Activated CD4-positive, alpha-beta T cell treated with anti-CD3 and anti-CD28 coated beads, Interleukin-2, amount 10 ng/mL, durations not matched to agents 24 days and 14 days (primary cell): ENCODE results near the gene AKAP13. TPM values are rescaled to one million over a fixed set of nuclear protein-coding genes. Genes with fewer than 3 reads are reported as not detected.
A peak's percentile ranks its signal among the peaks of the same experiment; 100 is the strongest.

Experiments used
- DNase-seq: peaks from one replicate; pipeline ENCODE4 v3.0.0; 2022
- H3K27ac Mint-ChIP-seq: one replicate; pipeline ENCODE4 v1.8.0; 2022; ENCODE audit warnings: mild to moderate bottlenecking, mixed read lengths
- H3K27me3 Mint-ChIP-seq: one replicate; pipeline ENCODE4 v1.8.0; 2022; ENCODE audit warnings: mixed read lengths
- H3K36me3 Mint-ChIP-seq: one replicate; pipeline ENCODE4 v1.8.0; 2022; ENCODE audit warnings: low read depth, mild to moderate bottlenecking, mixed read lengths
- H3K4me1 Mint-ChIP-seq: one replicate; pipeline ENCODE4 v1.8.0; 2021; ENCODE audit warnings: mixed read lengths
- H3K4me3 Mint-ChIP-seq: one replicate; pipeline ENCODE4 v1.8.0; 2022; ENCODE audit warnings: mild to moderate bottlenecking, moderate library complexity, mixed read lengths
- H3K9me3 Mint-ChIP-seq: one replicate; pipeline ENCODE4 v1.8.0; 2021; ENCODE audit warnings: mixed read lengths
- intact Hi-C: fragments of 100-400 bp; cut with micrococcal nuclease; formaldehyde crosslinking; loops from one replicate; pipeline ENCODE4 v1.15.1; 2023
- total RNA-seq: library from RNA; stranded (reverse); gene quantifications from 2 replicates; pipeline ENCODE4 v1.2.3, GENCODE V29; 2022

Gene AKAP13
- total RNA-seq, 1 donor from 2014 or later = 71.3 TPM

- no peak overlapping the region for H3K27ac Mint-ChIP-seq
- no peaks in the 10 kb centered on the region for H3K9me3 Mint-ChIP-seq
- H3K4me3 Mint-ChIP-seq = no peak overlapping the region
- no peaks in the 10 kb centered on the region for H3K36me3 Mint-ChIP-seq
- intact Hi-C loops = no loop called here
- H3K4me1 Mint-ChIP-seq = peaks cover 3% of the 10 kb centered on the region
- no peaks in the 10 kb centered on the region for H3K27me3 Mint-ChIP-seq
- no peak for DNase-seq
Observed at GRCh38 chr15:85773970-85774369, 393.6 kb downstream of the AKAP13 start.

GRCh38 chr15:85777250-85778106 lies 397.1 kb downstream of the AKAP13 start:
- no peak for DNase-seq
- Mint-ChIP-seq H3K36me3 (no peaks in the 10 kb centered on the region), H3K27ac (no peak overlapping the region), H3K4me3 (no peak overlapping the region), H3K9me3 (no peaks in the 10 kb centered on the region), H3K4me1 (peaks cover 24% of the 10 kb centered on the region), H3K27me3 (no peaks in the 10 kb centered on the region)
- intact Hi-C loops = no loop called here

DNA sequence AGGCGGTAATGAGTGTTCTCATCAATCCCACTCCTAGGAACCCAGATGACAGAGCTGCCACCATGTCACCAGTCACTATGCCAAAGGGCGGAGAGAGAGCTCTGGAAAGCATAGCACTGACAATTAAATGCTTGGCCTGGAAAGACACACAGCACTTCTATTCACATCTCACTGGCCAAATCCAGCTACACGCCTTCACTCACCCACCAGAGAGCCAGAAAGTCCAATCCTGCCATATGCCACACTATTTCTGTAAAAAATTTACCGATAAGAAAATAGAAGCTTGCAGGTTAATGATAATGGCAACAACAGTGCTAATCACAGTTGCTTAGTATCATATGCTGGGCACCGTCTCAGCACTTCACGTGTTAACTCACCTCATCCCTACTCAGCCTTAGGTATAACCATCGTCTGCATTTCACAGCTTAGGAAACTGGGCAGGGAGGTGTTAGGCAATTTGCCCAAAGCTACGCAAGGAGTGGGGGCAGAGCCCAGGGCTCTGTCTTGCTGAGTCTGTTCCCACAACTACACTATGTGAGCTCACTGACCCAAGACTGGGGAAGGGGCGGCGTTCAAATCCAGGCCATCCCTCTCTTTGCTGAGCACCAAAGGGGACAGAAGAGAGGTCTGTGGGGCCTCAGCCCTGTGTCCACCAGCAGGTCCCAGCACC lies 397.8 kb downstream of the AKAP13 start:
- Mint-ChIP-seq H3K9me3 (no peaks in the 10 kb centered on the region), H3K36me3 (peaks cover 2% of the 10 kb centered on the region)

GRCh38 chr15:85779249-85779648 lies 398.8 kb downstream of the AKAP13 start:
- H3K36me3 Mint-ChIP-seq = peaks cover 2% of the 10 kb centered on the region
- no peaks in the 10 kb centered on the region for H3K9me3 Mint-ChIP-seq
- DNase-seq = no peak
- H3K27ac Mint-ChIP-seq = no peak overlapping the region
- H3K4me3 Mint-ChIP-seq = no peak overlapping the region
- H3K27me3 Mint-ChIP-seq = no peaks in the 10 kb centered on the region
- intact Hi-C loops = no loop called here
- H3K4me1 Mint-ChIP-seq = peaks cover 29% of the 10 kb centered on the region

More for the DNA sequence above, 397.8 kb downstream of the AKAP13 start:
- peaks cover 27% of the 10 kb centered on the region for H3K4me1 Mint-ChIP-seq
- H3K27me3 Mint-ChIP-seq = no peaks in the 10 kb centered on the region
- H3K27ac Mint-ChIP-seq = no peak overlapping the region
- DNase-seq = no peak
- H3K4me3 Mint-ChIP-seq = no peak overlapping the region
- intact Hi-C loops = no loop called here

- intact Hi-C loops = no loop called here
- Mint-ChIP-seq H3K4me3 (no peak overlapping the region), H3K9me3 (no peaks in the 10 kb centered on the region), H3K27ac (no peak overlapping the region), H3K4me1 (peaks cover 38% of the 10 kb centered on the region), H3K27me3 (no peaks in the 10 kb centered on the region), H3K36me3 (peaks cover 2% of the 10 kb centered on the region)
- DNase-seq = no peak
Observed at GRCh38 chr15:85780225-85780985, 400.0 kb downstream of the AKAP13 start.

DNA sequence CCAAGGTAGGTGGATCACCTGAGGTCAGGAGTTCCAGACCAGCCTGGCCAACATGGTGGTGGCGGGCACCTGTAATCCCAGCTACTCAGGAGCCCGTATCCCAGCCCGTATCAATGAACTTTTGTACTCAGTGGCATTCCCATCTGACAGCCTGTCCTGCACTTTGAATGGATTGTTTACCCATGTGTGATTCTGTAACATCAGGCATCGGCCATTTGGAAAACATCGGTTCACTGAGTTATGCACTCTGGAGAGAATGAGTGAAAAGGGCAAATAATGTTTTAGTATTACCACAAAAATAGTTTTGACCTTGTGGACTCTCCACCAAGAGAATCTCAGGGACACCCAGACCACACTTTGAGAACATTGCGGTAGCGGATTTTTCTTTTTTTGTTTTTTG lies 400.7 kb downstream of the AKAP13 start:
- Mint-ChIP-seq H3K36me3 (peaks cover 2% of the 10 kb centered on the region), H3K9me3 (no peaks in the 10 kb centered on the region), H3K4me1 (peaks cover 43% of the 10 kb centered on the region), H3K27ac (peak overlapping the region; percentile 8), H3K4me3 (no peak overlapping the region), H3K27me3 (no peaks in the 10 kb centered on the region)
- DNase-seq = no peak
- intact Hi-C loops = no loop called here

- H3K4me3 Mint-ChIP-seq = peak overlapping the region; percentile 11
- peak overlapping the region; percentile 58 for H3K27ac Mint-ChIP-seq
- DNase-seq = no peak
- H3K27me3 Mint-ChIP-seq = no peaks in the 10 kb centered on the region
- H3K9me3 Mint-ChIP-seq = no peaks in the 10 kb centered on the region
- peaks cover 2% of the 10 kb centered on the region for H3K36me3 Mint-ChIP-seq
- intact Hi-C loops = no loop called here
- peaks cover 51% of the 10 kb centered on the region for H3K4me1 Mint-ChIP-seq
Observed at GRCh38 chr15:85782064-85782463, 401.7 kb downstream of the AKAP13 start.

GRCh38 chr15:85785887-85786780 lies 405.7 kb downstream of the AKAP13 start:
- DNase-seq = peak; percentile 65
- Mint-ChIP-seq H3K4me3 (peak overlapping the region; percentile 76), H3K36me3 (peaks cover 9% of the 10 kb centered on the region), H3K9me3 (no peaks in the 10 kb centered on the region), H3K27me3 (no peaks in the 10 kb centered on the region), H3K27ac (peak overlapping the region; percentile 80), H3K4me1 (peaks cover 50% of the 10 kb centered on the region)
- intact Hi-C loops = loop anchor here (1.0 kb wide), 1 partner anchor 8 kb away; the partner anchor contains the start of gene KLHL25

GRCh38 chr15:85786781-85787114 lies 406.3 kb downstream of the AKAP13 start:
- Mint-ChIP-seq H3K27ac (no peak overlapping the region), H3K4me1 (peaks cover 50% of the 10 kb centered on the region)
- intact Hi-C loops = no loop called here

DNA sequence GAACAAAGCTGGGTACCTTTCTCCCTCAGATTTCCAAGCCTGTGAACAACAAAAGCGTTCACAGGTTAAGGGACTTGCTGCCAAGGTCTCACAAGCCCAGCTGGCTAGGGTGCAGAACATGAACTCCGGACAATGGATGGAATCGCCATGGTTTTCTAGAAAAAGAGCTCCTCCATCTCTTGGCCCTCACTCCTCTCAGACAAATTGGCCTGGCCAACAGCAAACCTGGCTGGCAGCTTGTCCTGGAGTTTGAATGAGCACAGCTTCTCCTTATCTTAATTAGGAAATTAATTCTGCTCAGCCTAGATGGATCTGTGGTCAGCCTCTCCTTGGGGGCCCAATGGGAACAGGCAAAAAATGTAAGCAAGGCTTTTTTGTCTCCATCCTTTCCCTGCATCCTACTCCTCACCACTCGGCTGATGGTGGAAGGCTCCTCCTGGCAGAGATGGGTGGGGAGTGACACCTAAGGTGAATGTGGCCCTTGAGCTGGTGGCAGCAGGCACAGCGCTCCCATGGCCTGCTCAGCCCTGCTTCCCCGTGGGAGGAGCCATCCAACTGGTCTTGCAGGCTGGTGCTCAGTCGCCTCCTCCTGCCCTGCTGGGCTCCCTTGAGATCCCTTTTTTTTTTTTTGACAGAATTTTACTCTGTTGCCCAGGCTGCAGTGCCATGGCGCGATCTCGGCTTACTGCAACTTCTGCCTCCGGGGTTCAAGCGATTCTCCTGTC lies 408.5 kb downstream of the AKAP13 start:
- no peak overlapping the region for H3K4me3 Mint-ChIP-seq
- intact Hi-C loops = no loop called here
- H3K4me1 Mint-ChIP-seq = peaks cover 55% of the 10 kb centered on the region
- H3K27ac Mint-ChIP-seq = no peak overlapping the region
- no peaks in the 10 kb centered on the region for H3K27me3 Mint-ChIP-seq
- no peaks in the 10 kb centered on the region for H3K9me3 Mint-ChIP-seq
- DNase-seq = no peak
- peaks cover 6% of the 10 kb centered on the region for H3K36me3 Mint-ChIP-seq

More at GRCh38 chr15:85786781-85787114, 406.3 kb downstream of the AKAP13 start:
- H3K27me3 Mint-ChIP-seq = no peaks in the 10 kb centered on the region
- no peaks in the 10 kb centered on the region for H3K9me3 Mint-ChIP-seq
- H3K4me3 Mint-ChIP-seq = no peak overlapping the region
- peaks cover 9% of the 10 kb centered on the region for H3K36me3 Mint-ChIP-seq
- no peak for DNase-seq

DNA sequence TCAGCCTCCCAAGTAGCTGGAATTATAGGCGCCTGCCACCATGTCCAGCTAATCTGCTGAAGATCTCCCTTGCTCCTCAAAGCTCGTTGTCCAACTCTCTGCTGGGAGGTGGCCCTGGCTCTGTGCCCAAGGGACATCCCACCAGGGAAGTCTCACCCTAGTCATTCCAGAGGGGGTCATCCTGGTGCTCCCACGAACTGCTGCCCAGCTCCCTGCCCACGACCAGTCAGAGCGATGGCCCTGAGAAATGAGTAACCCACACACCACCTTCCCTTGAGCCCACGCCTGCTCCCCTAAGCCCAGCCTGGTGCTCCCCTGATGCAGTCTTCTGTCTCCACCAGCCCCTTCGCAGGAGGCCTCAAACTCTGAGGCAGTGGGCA lies 409.1 kb downstream of the AKAP13 start:
- H3K4me1 Mint-ChIP-seq = peaks cover 52% of the 10 kb centered on the region
- peaks cover 6% of the 10 kb centered on the region for H3K36me3 Mint-ChIP-seq
- H3K27me3 Mint-ChIP-seq = no peaks in the 10 kb centered on the region
- H3K9me3 Mint-ChIP-seq = no peaks in the 10 kb centered on the region
- H3K27ac Mint-ChIP-seq = no peak overlapping the region
- intact Hi-C loops = no loop called here
- DNase-seq = no peak
- H3K4me3 Mint-ChIP-seq = no peak overlapping the region

DNA sequence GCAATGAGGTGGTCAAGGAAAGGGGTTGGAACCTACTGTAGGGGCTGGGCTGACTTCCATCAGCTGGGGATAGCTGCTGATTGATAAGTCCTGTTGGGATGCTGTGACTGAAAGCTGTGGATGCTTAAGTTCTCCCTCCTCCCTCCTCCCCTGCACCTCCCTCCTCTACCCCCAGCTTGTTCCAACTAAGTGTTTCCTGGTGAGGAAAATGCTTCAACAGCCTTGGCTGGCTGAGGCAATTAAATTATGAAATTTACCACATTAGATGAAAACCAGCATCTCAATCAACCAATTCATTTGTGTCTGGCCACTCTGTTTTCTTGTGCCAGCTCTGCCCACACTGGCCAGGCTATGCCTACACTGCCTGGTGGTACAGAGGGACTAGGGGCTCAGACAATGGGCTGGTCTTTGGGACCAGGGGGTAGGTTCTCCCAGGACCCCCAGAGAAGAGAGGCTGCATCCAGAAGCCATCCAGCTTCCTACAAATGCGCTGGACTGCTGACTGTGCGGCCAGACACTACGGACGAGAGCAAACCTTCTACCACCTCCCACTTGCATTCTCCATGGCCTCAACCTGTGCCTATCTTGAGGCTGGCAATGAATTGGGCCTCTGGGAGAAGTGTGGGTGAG lies 411.8 kb downstream of the AKAP13 start:
- Mint-ChIP-seq H3K27me3 (no peaks in the 10 kb centered on the region), H3K36me3 (peaks cover 6% of the 10 kb centered on the region), H3K27ac (no peak overlapping the region), H3K4me1 (peaks cover 42% of the 10 kb centered on the region), H3K9me3 (no peaks in the 10 kb centered on the region), H3K4me3 (no peak overlapping the region)
- intact Hi-C loops = loop anchor here (5.0 kb wide), 3 partner anchors 50 to 810 kb away; partner anchors contain the start of gene PDE8A
- no peak for DNase-seq
